ENCODE results near the gene HYDIN. TPM values are rescaled to one million over a fixed set of nuclear protein-coding genes. Genes with fewer than 3 reads are reported as not detected.

HYDIN gene
- polyA plus RNA-seq, 1 donor from 2014 or later: 2.2 TPM

- TF ChIP-seq RAD21 (conservative IDR thresholded peaks at IDR 0.05) (no peak), EP300 (conservative IDR thresholded peaks at IDR 0.05; ENCODE audit: poor library complexity, severe bottlenecking) (no peak), SMC3 (conservative IDR thresholded peaks at IDR 0.05; ENCODE audit: poor library complexity) (no peak), MXI1 (conservative IDR thresholded peaks at IDR 0.05; ENCODE audit: poor library complexity, severe bottlenecking) (no peak), CTCF (IDR thresholded peaks at IDR 0.05; ENCODE audit: poor library complexity, severe bottlenecking) (no peak), TAF1 (IDR thresholded peaks at IDR 0.05; ENCODE audit: low read depth) (no peak), POLR2AphosphoS5 (IDR thresholded peaks at IDR 0.05) (no peak), EZH2 (IDR thresholded peaks at IDR 0.05; ENCODE audit: borderline replicate concordance, insufficient read depth, low read length, poor library complexity, severe bottlenecking) (no peak), REST (IDR thresholded peaks at IDR 0.05; ENCODE audit: borderline replicate concordance) (no peak)
- no peaks in the 10 kb centered on the region for H3K79me2 ChIP-seq (replicated peaks; ENCODE audit: insufficient read depth, low read length)
- H3K9ac ChIP-seq (ENCODE audit: low read length): no peak overlapping the region
- H3K36me3 ChIP-seq (ENCODE audit: insufficient read depth, low read length): no peaks in the 10 kb centered on the region
- no peaks in the 10 kb centered on the region for H4K20me1 ChIP-seq (ENCODE audit: insufficient read depth)
- H3K27ac ChIP-seq (ENCODE audit: low read length): no peak overlapping the region
- H3K9me3 ChIP-seq (ENCODE audit: low read length): no peaks in the 10 kb centered on the region
- H3K9me2 ChIP-seq (ENCODE audit: insufficient read depth, low read length): no peaks in the 10 kb centered on the region
- no peak overlapping the region for H2AFZ ChIP-seq (ENCODE audit: low read depth, low read length)
- H3K4me2 ChIP-seq (ENCODE audit: low read length): no peak overlapping the region
- no peaks in the 10 kb centered on the region for H3K27me3 ChIP-seq (ENCODE audit: insufficient read depth, low read depth, low read length)
- H3F3A ChIP-seq (ENCODE audit: insufficient read depth, low read length, poor library complexity, severe bottlenecking): no peaks in the 10 kb centered on the region
- H3K4me3 ChIP-seq (ENCODE audit: low read length): no peak overlapping the region
Observed at GRCh38 chr16:70765491-70765890, 465.0 kb downstream of the HYDIN start.

- no peaks in the 10 kb centered on the region for H4K20me1 ChIP-seq (ENCODE audit: insufficient read depth)
- H3K9ac ChIP-seq (ENCODE audit: low read length): no peak overlapping the region
- H3K79me2 ChIP-seq (replicated peaks; ENCODE audit: insufficient read depth, low read length): no peaks in the 10 kb centered on the region
- no peak overlapping the region for H3K27ac ChIP-seq (ENCODE audit: low read length)
- no peaks in the 10 kb centered on the region for H3K9me3 ChIP-seq (ENCODE audit: low read length)
- no peaks in the 10 kb centered on the region for H3K27me3 ChIP-seq (ENCODE audit: insufficient read depth, low read depth, low read length)
- H3K36me3 ChIP-seq (ENCODE audit: insufficient read depth, low read length): no peaks in the 10 kb centered on the region
- no peak overlapping the region for H3K4me2 ChIP-seq (ENCODE audit: low read length)
- no peak overlapping the region for H2AFZ ChIP-seq (ENCODE audit: low read depth, low read length)
- TF ChIP-seq TAF1 (IDR thresholded peaks at IDR 0.05; ENCODE audit: low read depth) (no peak), MXI1 (conservative IDR thresholded peaks at IDR 0.05; ENCODE audit: poor library complexity, severe bottlenecking) (no peak), CTCF (IDR thresholded peaks at IDR 0.05; ENCODE audit: poor library complexity, severe bottlenecking) (no peak), POLR2AphosphoS5 (IDR thresholded peaks at IDR 0.05) (no peak), SMC3 (conservative IDR thresholded peaks at IDR 0.05; ENCODE audit: poor library complexity) (no peak), EP300 (conservative IDR thresholded peaks at IDR 0.05; ENCODE audit: poor library complexity, severe bottlenecking) (no peak), RAD21 (conservative IDR thresholded peaks at IDR 0.05) (no peak), REST (IDR thresholded peaks at IDR 0.05; ENCODE audit: borderline replicate concordance) (no peak), EZH2 (IDR thresholded peaks at IDR 0.05; ENCODE audit: borderline replicate concordance, insufficient read depth, low read length, poor library complexity, severe bottlenecking) (no peak)
- H3K9me2 ChIP-seq (ENCODE audit: insufficient read depth, low read length): no peaks in the 10 kb centered on the region
- H3F3A ChIP-seq (ENCODE audit: insufficient read depth, low read length, poor library complexity, severe bottlenecking): no peaks in the 10 kb centered on the region
- no peak overlapping the region for H3K4me3 ChIP-seq (ENCODE audit: low read length)
Observed at GRCh38 chr16:70764632-70765031, 465.9 kb downstream of the HYDIN start.
